B cell (primary cell): ENCODE data around the gene ECE2. TPM values are rescaled to one million over a fixed set of nuclear protein-coding genes. Genes with fewer than 3 reads are reported as not detected.

ENCODE experiments used
- ATAC-seq: fragments of 200-7000 bp; cut with Tn5 transposase; one replicate; pipeline ENCODE4 v1.10.0; 2021; ENCODE audit warnings: low read depth, mild to moderate bottlenecking, moderate number of reproducible peaks, moderate library complexity
- CTCF ChIA-PET: fragments of 350-600 bp; sonication (Branson Sonifier 250); formaldehyde crosslinking; loops from one replicate; lab custom pipeline; 2021; ENCODE audit warnings: antibody characterized with exemption, inconsistent platforms; lab: Charles Lee
- POLR2A ChIA-PET: fragments of 350-600 bp; sonication (Branson Sonifier 250); formaldehyde crosslinking; loops from one replicate; lab custom pipeline; 2021; ENCODE audit warnings: antibody characterized with exemption; lab: Charles Lee
- DNase-seq: peaks from one replicate; pipeline ENCODE4 v3.0.0; 2013
- H2AFZ ChIP-seq: 2 replicates; pipeline ENCODE4 v1.6.1; 2012; ENCODE audit warnings: mild to moderate bottlenecking, low read depth, low read length; ENCODE audit not compliant: insufficient read depth, poor library complexity, severe bottlenecking
- H3K27ac ChIP-seq, 2 donors: 1 replicate in 1 of 2; 2 replicates in 1 of 2; pipeline ENCODE4 v1.5.1; 2012 to 2013; ENCODE audit warnings: low read length in 2 of 2, mild to moderate bottlenecking in 2 of 2, moderate library complexity in 1 of 2
- H3K27me3 ChIP-seq, 4 experiments: fragments of 200-600 bp in 1 of 4; sonication (generic) in 1 of 4; replicated peaks in 1 of 4; 1 replicate in 2 of 4; 2 replicates in 2 of 4; pipeline versions ENCODE4 v1.6.1 to v1.7.0; 2013 to 2016; ENCODE audit warnings: low read length in 3 of 4, mild to moderate bottlenecking in 2 of 4, mixed read lengths in 1 of 4, moderate library complexity in 1 of 4; ENCODE audit not compliant: insufficient read depth in 4 of 4, control insufficient read depth in 3 of 4; ENCODE audit errors: control extremely low read depth in 1 of 4
- H3K36me3 ChIP-seq, 2 experiments: replicated peaks in 1 of 2; 1 replicate in 1 of 2; 2 replicates in 1 of 2; pipeline versions ENCODE4 v1.6.1 to v1.7.1; 2013; ENCODE audit warnings: low read length in 1 of 2; ENCODE audit not compliant: insufficient read depth in 2 of 2, control insufficient read depth in 1 of 2; ENCODE audit errors: control extremely low read depth in 1 of 2, extremely low read depth in 1 of 2
- H3K4me1 ChIP-seq, 2 donors: fragments of 200-600 bp in 1 of 2; sonication (generic) in 1 of 2; 1 replicate in 1 of 2; 2 replicates in 1 of 2; pipeline versions ENCODE4 v1.5.1 to v1.6.1; 2013 to 2017; ENCODE audit warnings: low read length in 2 of 2; ENCODE audit not compliant: control insufficient read depth in 2 of 2, insufficient read depth in 2 of 2
- H3K4me2 ChIP-seq: replicated peaks from 2 replicates; pipeline ENCODE3; 2012; ENCODE audit warnings: mild to moderate bottlenecking, low read depth, low read length; ENCODE audit not compliant: poor library complexity, severe bottlenecking
- H3K4me3 ChIP-seq, 5 experiments: fragments of 200-600 bp in 1 of 5; sonication (generic) in 1 of 5; 1 replicate in 3 of 5; 2 replicates in 2 of 5; pipeline versions ENCODE4 v1.5.1 to v1.7.0; 2011 to 2016; ENCODE audit warnings: low read length in 4 of 5, mild to moderate bottlenecking in 4 of 5, low read depth in 2 of 5, control low read depth in 1 of 5, moderate library complexity in 1 of 5; ENCODE audit not compliant: insufficient read depth in 1 of 5; ENCODE audit errors: control extremely low read depth in 1 of 5, extremely low read depth in 1 of 5
- H3K79me2 ChIP-seq: fragments of 200-600 bp; sonication (generic); one replicate; pipeline ENCODE4 v1.6.0; 2016; ENCODE audit warnings: low read length; ENCODE audit not compliant: control insufficient read depth, insufficient read depth
- H3K9ac ChIP-seq: fragments of 200-600 bp; sonication (generic); 2 replicates; pipeline ENCODE4 v1.6.1; 2017; ENCODE audit warnings: mild to moderate bottlenecking, low read length, moderate library complexity
- H3K9me3 ChIP-seq, 3 donors: one replicate each; pipeline versions ENCODE4 v1.6.1 to v1.7.1; 2013; ENCODE audit warnings: low read length in 2 of 3; ENCODE audit not compliant: control insufficient read depth in 2 of 3, insufficient read depth in 1 of 3; ENCODE audit errors: control extremely low read depth in 1 of 3
- H4K20me1 ChIP-seq: 2 replicates; pipeline ENCODE4 v1.6.0; 2012; ENCODE audit warnings: mild to moderate bottlenecking, low read length; ENCODE audit not compliant: insufficient read depth, control insufficient read depth, poor library complexity, severe bottlenecking
- H3K27ac Mint-ChIP-seq: one replicate; pipeline ENCODE4 v1.8.0; 2021; ENCODE audit warnings: mixed read lengths
- H3K27me3 Mint-ChIP-seq: one replicate; pipeline ENCODE4 v1.8.0; 2021; ENCODE audit warnings: mixed read lengths
- H3K4me1 Mint-ChIP-seq: one replicate; pipeline ENCODE4 v1.8.0; 2021; ENCODE audit warnings: mixed read lengths
- H3K4me3 Mint-ChIP-seq: one replicate; pipeline ENCODE4 v1.8.0; 2021; ENCODE audit warnings: mixed read lengths
- H3K9me3 Mint-ChIP-seq: one replicate; pipeline ENCODE4 v1.8.0; 2022; ENCODE audit warnings: mixed read lengths; ENCODE audit not compliant: insufficient read depth
- CTCF ChIP-seq: fragments of 200-600 bp; IDR thresholded peaks from one replicate; pipeline ENCODE4 v1.8.0; 2022; ENCODE audit warnings: antibody characterized with exemption, mild to moderate bottlenecking
- EZH2 ChIP-seq: IDR thresholded peaks from 2 replicates; pipeline ENCODE4 v1.6.1; 2012; ENCODE audit warnings: borderline replicate concordance, low read depth, mild to moderate bottlenecking, moderate library complexity, low read length; ENCODE audit not compliant: insufficient read depth, poor library complexity, severe bottlenecking
- WGBS: methylation state at CpG from one replicate; pipeline ENCODE4 v1.1.5; 2013; ENCODE audit warnings: missing lambda C conversion rate; ENCODE audit not compliant: insufficient coverage; 5-methylcytosine and 5-hydroxymethylcytosine counted together
- intact Hi-C: fragments of 100-400 bp; cut with micrococcal nuclease; formaldehyde crosslinking; loops from one replicate; pipeline ENCODE4 v1.10.0; 2022
- polyA plus RNA-seq: library from polyadenylated mRNA; depleted of rRNA; stranded (reverse); fragments of >200 nt; gene quantifications from 2 replicates; pipeline ENCODE4 v1.2.3, GENCODE V29; 2012
- total RNA-seq, 2 donors: library from RNA; stranded (reverse); fragments of 120-200 nt in 1 of 2; gene quantifications; 1 replicate in 1 of 2; 2 replicates in 1 of 2; pipeline versions ENCODE4 v1.2.3 to v1.2.4, GENCODE V29; 2013 to 2022

ECE2 gene
- total and polyA plus RNA-seq, 2 donors (not counting 1 experiment from before 2014, with no cell fraction given), result not detected

GRCh38 chr3:184242297-184242685 lies 33.5 kb upstream of the ECE2 start:
- Histone ChIP-seq H3K4me1 (no peaks in the 10 kb centered on the region), H3K4me3 (no peak overlapping the region), H3K4me2 (no peak overlapping the region), H3K36me3 (peaks cover 0 to 36% of the 10 kb centered on the region in 2 experiments), H3K79me2 (no peaks in the 10 kb centered on the region), H3K27me3 (peaks cover 0 to 3% (median 0%) of the 10 kb centered on the region in 4 experiments), H3K9ac (no peak overlapping the region), H3K27ac (no peak overlapping the region), H4K20me1 (peaks cover 19% of the 10 kb centered on the region), H2AFZ (no peak overlapping the region), H3K9me3 (no peaks in the 10 kb centered on the region)
- 96% methylated on average over 4 of the region's 5 CpGs for WGBS
- Mint-ChIP-seq H3K9me3 (no peaks in the 10 kb centered on the region), H3K27ac (no peak overlapping the region), H3K27me3 (no peaks in the 10 kb centered on the region), H3K4me1 (no peaks in the 10 kb centered on the region), H3K4me3 (no peak overlapping the region)
- ChIA-PET CTCF (interaction anchor here (1.3 to 1.6 kb wide), 3 partner anchors 11 to 97 kb away, joined by 3 to 7 read pairs (median 5); no protein-coding TSS in a partner anchor), POLR2A (no interaction called here)
- no peak for ATAC-seq
- intact Hi-C loops, result no loop called here
- DNase-seq, result no peak
- no peak for TF ChIP-seq CTCF
- no peak for TF ChIP-seq EZH2
